Fibroblast of villous mesenchyme (primary cell): Measurements from ENCODE around the gene TNFRSF6B. TPM values are rescaled to one million over a fixed set of nuclear protein-coding genes. Genes with fewer than 3 reads are reported as not detected.

Experiments
- DNase-seq: peaks from one replicate; pipeline ENCODE4 v3.0.0-alpha.2; 2010; ENCODE audit warnings: low read depth
- H3K4me3 ChIP-seq: 2 replicates; pipeline ENCODE4 v1.5.1; 2011; ENCODE audit warnings: low read depth, mild to moderate bottlenecking, low read length
- CTCF ChIP-seq: IDR thresholded peaks from 2 replicates; pipeline ENCODE4 v1.5.1; 2012; ENCODE audit warnings: low read depth, mild to moderate bottlenecking, low read length; ENCODE audit not compliant: insufficient read depth
- total RNA-seq: library from RNA; depleted of rRNA; stranded (reverse); fragments of >200 nt; gene quantifications from 2 replicates; pipeline ENCODE4 v1.2.3, GENCODE V29; 2012

Gene TNFRSF6B
- total RNA-seq, 1 donor: 31.5 TPM

GRCh38 chr20:63699466-63700198 lies 3.2 kb downstream of the TNFRSF6B start:
- TF ChIP-seq CTCF: no peak
- DNase-seq: no peak
- no peak overlapping the region for H3K4me3 ChIP-seq

DNA sequence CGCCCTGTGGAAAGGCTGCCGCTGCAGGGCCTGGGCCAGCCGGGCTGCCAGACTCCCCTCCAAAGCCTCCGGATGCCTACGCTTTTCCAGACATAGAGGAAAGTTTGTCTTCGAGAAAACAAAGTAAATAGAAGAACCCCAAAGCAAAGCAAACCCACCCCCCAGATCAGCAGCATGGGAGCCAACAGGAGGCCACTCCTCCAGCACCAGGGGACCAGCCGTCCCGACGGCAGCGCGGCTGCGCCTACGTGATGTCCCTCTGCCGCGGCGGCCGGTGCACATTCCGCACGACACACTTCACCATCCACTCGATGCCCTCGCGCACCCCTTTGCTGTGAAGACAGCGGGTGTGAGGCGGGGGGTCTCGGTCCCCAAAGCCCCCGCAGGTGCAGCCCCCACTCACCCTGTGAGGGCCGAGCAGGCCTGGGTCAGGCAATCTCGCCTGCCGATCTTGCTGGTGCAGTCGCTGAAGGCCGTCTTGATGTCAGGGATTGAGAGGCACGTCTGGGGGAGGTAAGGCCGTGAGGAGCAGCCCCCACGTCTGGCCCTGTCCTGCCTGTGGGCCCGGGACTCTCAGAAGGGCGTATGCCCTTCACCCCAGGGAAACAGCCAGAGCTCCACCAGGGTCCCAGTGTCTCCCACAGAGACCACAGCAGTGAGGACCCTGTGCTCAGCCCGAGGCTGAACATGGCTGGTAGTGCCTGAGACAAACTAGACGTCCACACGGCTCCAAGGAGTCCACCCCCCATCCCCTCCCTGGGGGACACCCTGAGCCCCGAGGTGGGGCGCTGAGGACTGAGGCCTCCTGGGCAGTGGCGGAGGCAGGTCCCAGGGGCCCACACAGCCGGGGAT lies 4.0 kb downstream of the TNFRSF6B start:
- TF ChIP-seq CTCF: no peak
- no peak overlapping the region for H3K4me3 ChIP-seq
- no peak for DNase-seq

DNA sequence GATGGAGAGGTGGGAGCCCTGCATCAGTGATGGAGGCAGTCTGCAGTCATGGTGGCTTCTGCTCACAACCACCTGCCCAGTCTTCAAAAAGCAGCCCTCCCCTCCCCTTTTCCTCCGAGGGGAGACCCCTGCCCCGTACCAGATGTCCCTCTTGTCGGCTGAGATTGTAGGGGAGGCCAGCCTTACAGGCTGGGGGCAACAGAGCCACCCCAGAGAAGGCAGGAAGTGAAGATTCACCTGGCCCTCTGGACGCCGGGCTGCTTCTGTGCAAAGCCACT lies 4.5 kb downstream of the TNFRSF6B start:
- TF ChIP-seq CTCF: no peak
- H3K4me3 ChIP-seq: no peak overlapping the region
- no peak for DNase-seq

GRCh38 chr20:63701329-63702035 lies 5.0 kb downstream of the TNFRSF6B start:
- DNase-seq: no peak
- H3K4me3 ChIP-seq: no peak overlapping the region
- TF ChIP-seq CTCF: no peak

- H3K4me3 ChIP-seq: no peak overlapping the region
- no peak for DNase-seq
- TF ChIP-seq CTCF: no peak
Measured at GRCh38 chr20:63702036-63702665, 5.7 kb downstream of the TNFRSF6B start.

GRCh38 chr20:63702751-63703470 lies 6.5 kb downstream of the TNFRSF6B start:
- no peak overlapping the region for H3K4me3 ChIP-seq
- no peak for TF ChIP-seq CTCF
- DNase-seq: no peak
